Smooth muscle cell (in vitro differentiated cells): ENCODE results near the gene TGM5. TPM values are rescaled to one million over a fixed set of nuclear protein-coding genes. Genes with fewer than 3 reads are reported as not detected.
"Not testable (repeated sequence)": the region's sequence is repeated elsewhere in the genome, so short reads cannot be mapped to it uniquely, and the experiment has no call there.

Experiments used
- DNase-seq: peaks from one replicate; lab custom pipeline; 2025; ENCODE audit not compliant: unreplicated experiment; lab: John Stamatoyannopoulos, UW
- H2AFZ ChIP-seq: fragments of 200-600 bp; sonication (generic); 2 replicates; pipeline ENCODE4 v1.6.0; 2016; ENCODE audit warnings: antibody characterized with exemption, low read depth, mild to moderate bottlenecking
- H3F3A ChIP-seq: fragments of 200-600 bp; sonication (generic); 2 replicates; pipeline ENCODE4 v1.6.0; 2017; ENCODE audit warnings: antibody characterized with exemption, low read depth
- H3K27ac ChIP-seq: fragments of 200-600 bp; sonication (generic); 2 replicates; pipeline ENCODE4 v1.5.1; 2016; ENCODE audit warnings: low read depth, mild to moderate bottlenecking
- H3K27me3 ChIP-seq: fragments of 200-600 bp; sonication (generic); 2 replicates; pipeline ENCODE4 v1.6.1; 2016; ENCODE audit warnings: low read depth, mild to moderate bottlenecking
- H3K36me3 ChIP-seq: fragments of 200-600 bp; sonication (generic); 2 replicates; pipeline ENCODE4 v1.5.1; 2016; ENCODE audit warnings: low read depth
- H3K4me1 ChIP-seq: fragments of 200-600 bp; sonication (generic); 2 replicates; pipeline ENCODE4 v1.5.1; 2016; ENCODE audit warnings: low read depth
- H3K4me2 ChIP-seq: fragments of 200-600 bp; sonication (generic); 2 replicates; pipeline ENCODE4 v1.6.0; 2016; ENCODE audit warnings: mild to moderate bottlenecking
- H3K4me3 ChIP-seq: fragments of 200-600 bp; sonication (generic); 2 replicates; pipeline ENCODE4 v1.5.1; 2016; ENCODE audit warnings: mild to moderate bottlenecking
- H3K79me2 ChIP-seq: fragments of 200-600 bp; sonication (generic); 2 replicates; pipeline ENCODE4 v1.6.0; 2016; ENCODE audit warnings: low read depth, mild to moderate bottlenecking
- H3K9ac ChIP-seq: fragments of 200-600 bp; sonication (generic); 2 replicates; pipeline ENCODE4 v1.6.0; 2016; ENCODE audit warnings: low read depth
- H3K9me3 ChIP-seq: fragments of 200-600 bp; sonication (generic); replicated peaks from 2 replicates; pipeline ENCODE4 v1.5.1; 2016; ENCODE audit warnings: low read depth
- H4K20me1 ChIP-seq: fragments of 200-600 bp; sonication (generic); 2 replicates; pipeline ENCODE4 v1.6.0; 2016; ENCODE audit warnings: low read depth
- WGBS: methylation state at CpG from one replicate; pipeline ENCODE4 v1.1.7; 2016; ENCODE audit warnings: low lambda C conversion rate; 5-methylcytosine and 5-hydroxymethylcytosine counted together
- polyA plus RNA-seq: library from polyadenylated mRNA; unstranded; fragments of >200 nt; fragmentation: Nextera tagmentation; extraction: Ambion mirVana; gene quantifications from 2 replicates; pipeline ENCODE4 v1.2.1, GENCODE V29; 2016
- total RNA-seq: library from RNA; depleted of rRNA; stranded (reverse); fragments of >200 nt; gene quantifications from 2 replicates; pipeline ENCODE4 v1.2.3, GENCODE V29; 2014
- TF ChIP-seq, protein P1 (sequence below): fragments of 200-600 bp; sonication (generic); IDR thresholded peaks from 2 replicates; pipeline ENCODE4 v1.5.1; 2017; ENCODE audit warnings: borderline replicate concordance, mild to moderate bottlenecking, antibody characterized with exemption; ENCODE audit not compliant: insufficient read depth, poor library complexity, severe bottlenecking

TGM5 gene
- total and polyA plus RNA-seq, 2 experiments from 2014 or later = 0.08 to 2.5 TPM

DNA sequence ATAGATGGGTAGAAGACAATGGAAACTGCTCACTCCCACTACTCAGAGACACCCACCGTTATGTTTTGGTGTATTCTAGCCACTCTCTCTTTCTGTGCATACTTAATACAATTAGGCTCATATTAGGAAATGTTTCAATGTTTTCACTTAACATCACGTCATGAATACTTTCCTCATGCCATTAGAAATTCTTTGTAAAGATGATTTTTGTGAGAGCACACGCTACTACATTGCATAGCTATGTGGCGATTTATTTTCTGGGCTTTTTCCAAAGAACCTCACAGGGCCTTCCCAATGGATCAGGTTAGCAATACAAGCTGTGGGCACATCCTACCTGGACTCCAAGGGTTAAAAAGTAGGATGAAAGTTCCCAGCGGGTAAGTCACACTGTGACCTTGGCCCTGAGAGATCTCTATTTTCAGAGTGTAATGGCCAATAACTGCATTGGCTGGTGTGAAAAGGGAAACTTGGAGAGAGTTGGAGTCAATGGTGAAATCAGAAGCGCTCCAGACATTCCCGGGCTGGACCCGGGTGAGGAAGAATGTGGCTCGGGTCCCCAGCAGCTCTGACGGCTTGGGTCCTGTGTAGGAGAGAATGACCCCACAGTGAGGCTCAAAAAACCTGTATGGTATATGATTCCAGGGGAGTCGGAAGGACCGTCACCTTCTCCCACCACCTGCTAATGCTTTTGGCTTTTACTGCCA lies 25.8 kb upstream of the TGM5 start:
- Histone ChIP-seq H2AFZ (no peak overlapping the region), H3K27me3 (peaks cover 45% of the 10 kb centered on the region), H3K4me1 (no peaks in the 10 kb centered on the region), H3K27ac (no peak overlapping the region), H3K9ac (no peak overlapping the region), H3K36me3 (no peaks in the 10 kb centered on the region), H3K4me3 (no peak overlapping the region), H4K20me1 (no peaks in the 10 kb centered on the region), H3K79me2 (no peaks in the 10 kb centered on the region), H3F3A (no peaks in the 10 kb centered on the region), H3K9me3 (no peaks in the 10 kb centered on the region), H3K4me2 (no peak overlapping the region)
- no peak for DNase-seq
- TF ChIP-seq, protein P1, sequence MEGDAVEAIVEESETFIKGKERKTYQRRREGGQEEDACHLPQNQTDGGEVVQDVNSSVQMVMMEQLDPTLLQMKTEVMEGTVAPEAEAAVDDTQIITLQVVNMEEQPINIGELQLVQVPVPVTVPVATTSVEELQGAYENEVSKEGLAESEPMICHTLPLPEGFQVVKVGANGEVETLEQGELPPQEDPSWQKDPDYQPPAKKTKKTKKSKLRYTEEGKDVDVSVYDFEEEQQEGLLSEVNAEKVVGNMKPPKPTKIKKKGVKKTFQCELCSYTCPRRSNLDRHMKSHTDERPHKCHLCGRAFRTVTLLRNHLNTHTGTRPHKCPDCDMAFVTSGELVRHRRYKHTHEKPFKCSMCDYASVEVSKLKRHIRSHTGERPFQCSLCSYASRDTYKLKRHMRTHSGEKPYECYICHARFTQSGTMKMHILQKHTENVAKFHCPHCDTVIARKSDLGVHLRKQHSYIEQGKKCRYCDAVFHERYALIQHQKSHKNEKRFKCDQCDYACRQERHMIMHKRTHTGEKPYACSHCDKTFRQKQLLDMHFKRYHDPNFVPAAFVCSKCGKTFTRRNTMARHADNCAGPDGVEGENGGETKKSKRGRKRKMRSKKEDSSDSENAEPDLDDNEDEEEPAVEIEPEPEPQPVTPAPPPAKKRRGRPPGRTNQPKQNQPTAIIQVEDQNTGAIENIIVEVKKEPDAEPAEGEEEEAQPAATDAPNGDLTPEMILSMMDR = no peak
- 81% methylated on average over 12 of the region's 12 CpGs for WGBS

DNA sequence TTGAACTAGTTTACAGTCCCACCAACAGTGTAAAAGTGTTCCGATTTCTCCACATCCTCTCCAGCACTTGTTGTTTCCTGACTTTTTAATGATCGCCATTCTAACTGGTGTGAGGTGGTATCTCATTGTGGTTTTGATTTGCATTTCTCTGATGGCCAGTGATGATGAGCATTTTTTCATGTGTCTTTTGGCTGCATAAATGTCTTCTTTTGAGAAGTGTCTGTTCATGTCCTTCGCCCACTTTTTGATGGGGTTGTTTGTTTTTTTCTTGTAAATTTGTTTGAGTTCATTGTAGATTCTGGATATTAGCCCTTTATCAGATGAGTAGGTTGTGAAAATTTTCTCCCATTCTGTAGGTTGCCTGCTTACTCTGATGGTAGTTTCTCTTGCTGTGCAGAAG lies 22.9 kb upstream of the TGM5 start:
- H4K20me1 ChIP-seq, H3K4me3 ChIP-seq, H3K4me1 ChIP-seq, H2AFZ ChIP-seq, H3K9me3 ChIP-seq, H3K36me3 ChIP-seq, H3F3A ChIP-seq, H3K79me2 ChIP-seq, H3K4me2 ChIP-seq, H3K9ac ChIP-seq, DNase-seq, H3K27ac ChIP-seq: not testable (repeated sequence)
- 98% methylated on average over 2 of the region's 3 CpGs for WGBS
- peaks cover 49% of the 10 kb centered on the region for H3K27me3 ChIP-seq

DNA sequence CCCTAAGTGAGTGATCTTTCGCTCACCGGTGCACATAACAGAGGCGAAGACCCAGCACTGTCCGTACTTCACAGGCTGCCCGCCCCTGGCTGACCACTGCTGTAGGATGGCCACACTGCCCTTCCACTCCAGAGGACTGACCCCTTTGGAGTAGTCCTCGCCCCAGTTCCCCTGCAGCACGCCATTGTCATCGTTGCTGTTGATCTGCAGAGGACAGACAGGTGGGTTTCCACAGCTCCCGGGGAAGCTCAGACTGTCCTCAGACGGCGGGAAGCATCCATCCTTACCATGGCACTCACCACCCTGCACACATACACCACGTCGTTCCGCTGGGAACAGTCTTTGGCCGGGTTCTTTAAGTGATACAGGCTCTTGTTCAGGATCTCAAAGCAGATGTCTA lies 20.5 kb upstream of the TGM5 start:
- no peak for DNase-seq
- H2AFZ ChIP-seq = no peak overlapping the region

DNA sequence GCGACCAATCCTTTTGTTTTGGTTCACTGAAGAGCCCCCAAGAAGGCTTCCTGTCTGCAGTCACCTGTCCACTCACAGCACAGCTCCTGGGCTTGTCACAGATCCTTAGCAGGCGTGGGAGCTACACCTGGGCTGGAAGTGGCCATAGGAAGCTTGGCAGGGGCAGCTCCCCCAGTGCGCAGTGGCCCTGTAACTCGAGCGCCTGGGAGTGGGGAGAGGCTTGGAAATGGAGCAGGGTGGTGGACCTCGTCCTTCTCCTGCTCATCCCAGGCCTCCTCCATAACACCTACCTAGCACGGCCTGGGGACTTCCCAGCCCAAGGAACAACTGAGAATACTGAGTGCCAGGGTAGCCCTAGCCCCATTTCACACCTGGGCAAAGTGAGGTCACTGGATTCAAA lies 19.3 kb upstream of the TGM5 start:
- Histone ChIP-seq H3K36me3 (no peaks in the 10 kb centered on the region), H3K9ac (no peak overlapping the region), H3K4me1 (no peaks in the 10 kb centered on the region), H4K20me1 (no peaks in the 10 kb centered on the region), H3K4me2 (no peak overlapping the region), H3K27ac (no peak overlapping the region), H3K4me3 (no peak overlapping the region), H3K27me3 (peaks cover 19% of the 10 kb centered on the region), H2AFZ (no peak overlapping the region), H3K79me2 (no peaks in the 10 kb centered on the region), H3F3A (no peaks in the 10 kb centered on the region), H3K9me3 (no peaks in the 10 kb centered on the region)
- TF ChIP-seq, protein P1 = no peak
- DNase-seq = no peak
- WGBS = 59% methylated on average over 7 of the region's 7 CpGs

More for the DNA sequence above, 20.5 kb upstream of the TGM5 start:
- no peak overlapping the region for H3K9ac ChIP-seq
- TF ChIP-seq, protein P1 = no peak
- no peaks in the 10 kb centered on the region for H4K20me1 ChIP-seq
- H3K36me3 ChIP-seq = no peaks in the 10 kb centered on the region
- H3F3A ChIP-seq = no peaks in the 10 kb centered on the region
- peaks cover 30% of the 10 kb centered on the region for H3K27me3 ChIP-seq
- WGBS = 87% methylated on average over 15 of the region's 15 CpGs
- no peak overlapping the region for H3K4me2 ChIP-seq
- H3K9me3 ChIP-seq = no peaks in the 10 kb centered on the region
- H3K4me1 ChIP-seq = no peaks in the 10 kb centered on the region
- no peaks in the 10 kb centered on the region for H3K79me2 ChIP-seq
- H3K4me3 ChIP-seq = no peak overlapping the region
- H3K27ac ChIP-seq = no peak overlapping the region
